Activated T-helper 17 cell treated with anti-CD3 and anti-CD28 coated beads, Interleukin-2, amount 50 U/mL, for 72 hours (primary cell): Measurements from ENCODE around the gene HTATSF1. TPM values are rescaled to one million over a fixed set of nuclear protein-coding genes. Genes with fewer than 3 reads are reported as not detected.

Experiments used
- ATAC-seq: fragments of 150-1000 bp; cut with Tn5 transposase; replicated peaks from 2 replicates; pipeline ENCODE4 v1.10.0; 2021; ENCODE audit warnings: mild to moderate bottlenecking, moderate library complexity
- H3K27ac Mint-ChIP-seq: one replicate; pipeline ENCODE4 v1.8.0; 2022; ENCODE audit warnings: mixed read lengths
- H3K27me3 Mint-ChIP-seq: one replicate; pipeline ENCODE4 v1.8.0; 2022; ENCODE audit warnings: mixed read lengths
- H3K36me3 Mint-ChIP-seq: one replicate; pipeline ENCODE4 v1.8.0; 2022; ENCODE audit warnings: low read depth, mild to moderate bottlenecking, mixed read lengths
- H3K4me1 Mint-ChIP-seq: one replicate; pipeline ENCODE4 v1.8.0; 2022; ENCODE audit warnings: mixed read lengths
- H3K4me3 Mint-ChIP-seq: one replicate; pipeline ENCODE4 v1.8.0; 2022; ENCODE audit warnings: mild to moderate bottlenecking, mixed read lengths
- H3K9me3 Mint-ChIP-seq: one replicate; pipeline ENCODE4 v1.8.0; 2022; ENCODE audit warnings: mixed read lengths
- total RNA-seq, 2 donors: library from RNA; stranded (reverse); gene quantifications; one replicate each; pipeline ENCODE4 v1.2.3, GENCODE V29; 2022

The HTATSF1 gene
- total RNA-seq, 2 donors from 2014 or later, result 39.7 to 65.5 TPM

- ATAC-seq, result peak; percentile 44
- Mint-ChIP-seq H3K27ac (no peak overlapping the region), H3K4me3 (no peak overlapping the region), H3K36me3 (no peaks in the 10 kb centered on the region), H3K9me3 (no peaks in the 10 kb centered on the region), H3K27me3 (no peaks in the 10 kb centered on the region), H3K4me1 (no peaks in the 10 kb centered on the region)
Observed at GRCh38 chrX:136477026-136477425, 20.4 kb upstream of the HTATSF1 start.

GRCh38 chrX:136480383-136480782 is 17.0 kb upstream of the HTATSF1 start:
- ATAC-seq, result no peak

GRCh38 chrX:136487647-136488046 is 9.7 kb upstream of the HTATSF1 start, which contains the start of gene BRS3:
TSS of gene BRS3 (plus strand) at chrX:136487947. CDS start at chrX:136488115, 168 bp downstream.
- Mint-ChIP-seq H3K4me1 (no peaks in the 10 kb centered on the region), H3K36me3 (no peaks in the 10 kb centered on the region), H3K27me3 (peaks cover 22% of the 10 kb centered on the region), H3K4me3 (no peak within 1 kb of the TSS), H3K9me3 (no peaks in the 10 kb centered on the region), H3K27ac (no peak within 1 kb of the TSS)
- ATAC-seq, result no peak

More at GRCh38 chrX:136480383-136480782, 17.0 kb upstream of the HTATSF1 start:
- no peaks in the 10 kb centered on the region for H3K27me3 Mint-ChIP-seq
- H3K27ac Mint-ChIP-seq, result no peak overlapping the region
- no peaks in the 10 kb centered on the region for H3K4me1 Mint-ChIP-seq
- no peak overlapping the region for H3K4me3 Mint-ChIP-seq
- H3K36me3 Mint-ChIP-seq, result no peaks in the 10 kb centered on the region
- no peaks in the 10 kb centered on the region for H3K9me3 Mint-ChIP-seq

GRCh38 chrX:136488706-136489105 is 8.7 kb upstream of the HTATSF1 start:
- no peak for ATAC-seq
- Mint-ChIP-seq H3K9me3 (no peaks in the 10 kb centered on the region), H3K27ac (no peak overlapping the region), H3K4me3 (no peak overlapping the region), H3K36me3 (no peaks in the 10 kb centered on the region), H3K27me3 (peaks cover 22% of the 10 kb centered on the region), H3K4me1 (no peaks in the 10 kb centered on the region)

- H3K9me3 Mint-ChIP-seq, result no peaks in the 10 kb centered on the region
- H3K27ac Mint-ChIP-seq, result no peak overlapping the region
- H3K4me1 Mint-ChIP-seq, result no peaks in the 10 kb centered on the region
- no peaks in the 10 kb centered on the region for H3K36me3 Mint-ChIP-seq
- ATAC-seq, result no peak
- peaks cover 16% of the 10 kb centered on the region for H3K27me3 Mint-ChIP-seq
- H3K4me3 Mint-ChIP-seq, result no peak overlapping the region
Observed at GRCh38 chrX:136491832-136492231, 5.6 kb upstream of the HTATSF1 start.

- no peaks in the 10 kb centered on the region for H3K9me3 Mint-ChIP-seq
- no peak for ATAC-seq
- no peaks in the 10 kb centered on the region for H3K36me3 Mint-ChIP-seq
- no peak overlapping the region for H3K4me3 Mint-ChIP-seq
- no peaks in the 10 kb centered on the region for H3K4me1 Mint-ChIP-seq
- peaks cover 16% of the 10 kb centered on the region for H3K27me3 Mint-ChIP-seq
- no peak overlapping the region for H3K27ac Mint-ChIP-seq
Observed at GRCh38 chrX:136493011-136493410, 4.4 kb upstream of the HTATSF1 start.

GRCh38 chrX:136495043-136495442 is 2.3 kb upstream of the HTATSF1 start:
- Mint-ChIP-seq H3K36me3 (peaks cover 17% of the 10 kb centered on the region), H3K9me3 (no peaks in the 10 kb centered on the region), H3K27ac (no peak overlapping the region), H3K4me1 (no peaks in the 10 kb centered on the region), H3K27me3 (peaks cover 8% of the 10 kb centered on the region), H3K4me3 (peak overlapping the region; percentile 89)
- no peak for ATAC-seq

GRCh38 chrX:136496186-136496763 is 1.1 kb upstream of the HTATSF1 start:
- no peaks in the 10 kb centered on the region for H3K27me3 Mint-ChIP-seq
- H3K4me3 Mint-ChIP-seq, result peak overlapping the region; percentile 89
- peak overlapping the region; percentile 86 for H3K27ac Mint-ChIP-seq
- no peaks in the 10 kb centered on the region for H3K4me1 Mint-ChIP-seq
- no peaks in the 10 kb centered on the region for H3K9me3 Mint-ChIP-seq
- peak; percentile 0 for ATAC-seq
- H3K36me3 Mint-ChIP-seq, result peaks cover 27% of the 10 kb centered on the region

GRCh38 chrX:136496764-136497555 is 432 bp upstream of the HTATSF1 start:
- no peaks in the 10 kb centered on the region for H3K4me1 Mint-ChIP-seq
- H3K4me3 Mint-ChIP-seq, result peak overlapping the region; percentile 89
- peak overlapping the region; percentile 86 for H3K27ac Mint-ChIP-seq
- H3K36me3 Mint-ChIP-seq, result peaks cover 27% of the 10 kb centered on the region
- ATAC-seq, result peak; percentile 85
- no peaks in the 10 kb centered on the region for H3K27me3 Mint-ChIP-seq
- no peaks in the 10 kb centered on the region for H3K9me3 Mint-ChIP-seq

GRCh38 chrX:136519069-136519468 is 21.7 kb downstream of the HTATSF1 start:
- H3K27me3 Mint-ChIP-seq, result no peaks in the 10 kb centered on the region
- H3K4me3 Mint-ChIP-seq, result no peak overlapping the region
- no peak for ATAC-seq
- H3K4me1 Mint-ChIP-seq, result no peaks in the 10 kb centered on the region
- H3K36me3 Mint-ChIP-seq, result no peaks in the 10 kb centered on the region
- H3K9me3 Mint-ChIP-seq, result no peaks in the 10 kb centered on the region
- H3K27ac Mint-ChIP-seq, result no peak overlapping the region

- H3K27ac Mint-ChIP-seq, result no peak overlapping the region
- H3K4me1 Mint-ChIP-seq, result peaks cover 1% of the 10 kb centered on the region
Observed at GRCh38 chrX:136523770-136524169, 26.4 kb downstream of the HTATSF1 start.

GRCh38 chrX:136525738-136526606 is 28.6 kb downstream of the HTATSF1 start:
- Mint-ChIP-seq H3K4me3 (no peak overlapping the region), H3K4me1 (peaks cover 4% of the 10 kb centered on the region), H3K9me3 (no peaks in the 10 kb centered on the region), H3K27me3 (no peaks in the 10 kb centered on the region), H3K36me3 (no peaks in the 10 kb centered on the region), H3K27ac (no peak overlapping the region)
- ATAC-seq, result no peak

More at GRCh38 chrX:136523770-136524169, 26.4 kb downstream of the HTATSF1 start:
- no peaks in the 10 kb centered on the region for H3K36me3 Mint-ChIP-seq
- ATAC-seq, result no peak
- H3K27me3 Mint-ChIP-seq, result no peaks in the 10 kb centered on the region
- no peak overlapping the region for H3K4me3 Mint-ChIP-seq
- no peaks in the 10 kb centered on the region for H3K9me3 Mint-ChIP-seq

- H3K9me3 Mint-ChIP-seq, result no peaks in the 10 kb centered on the region
- H3K27me3 Mint-ChIP-seq, result no peaks in the 10 kb centered on the region
- ATAC-seq, result no peak
- H3K4me3 Mint-ChIP-seq, result no peak overlapping the region
- H3K27ac Mint-ChIP-seq, result no peak overlapping the region
- H3K4me1 Mint-ChIP-seq, result peaks cover 4% of the 10 kb centered on the region
- no peaks in the 10 kb centered on the region for H3K36me3 Mint-ChIP-seq
Observed at GRCh38 chrX:136528645-136529315, 31.4 kb downstream of the HTATSF1 start.

- H3K27ac Mint-ChIP-seq, result no peak overlapping the region
- H3K9me3 Mint-ChIP-seq, result no peaks in the 10 kb centered on the region
- H3K27me3 Mint-ChIP-seq, result no peaks in the 10 kb centered on the region
- ATAC-seq, result no peak
- H3K36me3 Mint-ChIP-seq, result no peaks in the 10 kb centered on the region
- H3K4me3 Mint-ChIP-seq, result no peak overlapping the region
- H3K4me1 Mint-ChIP-seq, result peaks cover 4% of the 10 kb centered on the region
Observed at GRCh38 chrX:136529795-136530194, 32.4 kb downstream of the HTATSF1 start.
